ENCODE measurements around the gene APBB2.
"Not testable (repeated sequence)": the region's sequence is repeated elsewhere in the genome, so short reads cannot be mapped to it uniquely, and the experiment has no call there.

APBB2 gene

DNA sequence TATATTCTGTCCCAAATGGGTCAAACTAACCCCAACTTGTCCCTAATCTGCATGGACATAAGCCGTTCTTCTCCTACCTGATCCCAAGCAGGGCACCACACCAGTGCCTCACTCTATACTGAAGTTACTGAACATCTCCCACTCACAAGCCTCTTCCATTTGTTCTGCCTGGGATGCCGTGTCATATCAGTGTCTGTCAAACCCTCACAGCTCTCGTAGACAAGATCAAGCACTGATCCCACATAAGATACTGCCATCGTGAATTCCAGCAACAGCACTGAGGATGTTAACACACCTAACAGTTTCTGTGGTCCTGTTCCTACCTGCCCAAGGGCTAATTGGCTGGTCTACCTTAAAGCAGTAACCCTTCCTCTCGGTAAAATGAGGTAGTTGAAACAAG, 162.1 kb downstream of the APBB2 start:
- no peak for FAIRE-seq

- FAIRE-seq, result no peak
Observed at GRCh38 chr4:41050880-41051775, 163.2 kb downstream of the APBB2 start.

- no peak for FAIRE-seq
Observed at GRCh38 chr4:41050116-41050515, 164.2 kb downstream of the APBB2 start.

DNA sequence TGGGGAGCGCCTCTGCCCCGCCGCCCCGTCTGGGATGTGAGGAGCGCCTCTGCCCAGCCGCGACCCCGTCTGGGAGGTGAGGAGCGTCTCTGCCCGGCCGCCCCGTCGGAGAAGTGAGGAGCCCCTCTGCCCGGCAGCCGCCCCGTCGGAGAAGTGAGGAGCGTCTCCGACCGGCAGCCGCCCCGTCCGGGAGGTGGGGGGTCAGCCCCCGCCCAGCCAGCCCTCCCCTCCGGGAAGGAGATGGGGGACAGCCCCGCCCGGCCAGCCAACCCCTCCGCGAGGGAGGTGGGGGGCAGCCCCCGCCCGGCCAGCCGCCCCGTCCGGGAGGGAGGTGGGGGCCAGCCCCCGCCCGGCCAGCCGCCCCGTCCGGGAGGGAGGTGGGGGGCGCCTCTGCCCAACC, 165.2 kb downstream of the APBB2 start:
- not testable (repeated sequence) for FAIRE-seq

DNA sequence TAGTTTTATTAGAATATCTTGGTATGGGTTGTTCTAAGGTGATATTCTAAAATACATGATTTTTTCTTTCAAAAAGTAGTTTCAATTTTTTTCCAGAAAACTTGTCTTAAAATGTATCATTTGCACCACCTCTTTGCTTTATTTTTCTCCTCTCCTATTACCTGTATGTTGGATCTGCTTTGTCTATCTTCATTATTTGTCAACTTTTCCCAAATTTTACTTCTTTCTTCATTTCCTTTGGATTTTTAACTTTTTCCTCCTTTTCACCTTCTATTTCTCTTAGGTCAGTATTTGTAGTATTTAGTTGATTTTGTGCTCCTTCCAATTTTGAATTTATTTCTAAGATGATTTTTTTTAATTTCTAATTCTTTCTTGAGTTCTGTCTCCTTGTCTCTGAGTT, 169.6 kb downstream of the APBB2 start:
- FAIRE-seq, result no peak

GRCh38 chr4:41044165-41044564, 170.2 kb downstream of the APBB2 start:
- FAIRE-seq, result no peak

DNA sequence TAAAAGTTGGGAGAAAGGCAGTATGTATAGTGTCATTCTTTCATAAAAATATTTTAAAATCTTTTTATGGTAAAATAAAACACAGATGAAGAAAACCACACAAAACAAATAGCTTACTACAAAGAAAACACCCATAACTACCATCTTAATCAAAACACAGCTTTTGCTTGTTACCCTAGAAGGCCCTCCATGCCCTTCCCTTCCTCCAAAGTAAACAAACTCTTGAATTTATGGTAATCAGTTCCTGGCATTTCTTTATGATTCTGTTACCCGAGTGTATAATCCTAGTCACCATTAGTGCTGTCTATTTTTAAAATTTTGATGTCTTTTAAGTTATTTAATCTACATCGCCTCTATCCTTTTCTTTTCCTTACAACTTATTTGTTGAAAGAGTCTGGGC, 170.9 kb downstream of the APBB2 start:
- FAIRE-seq, result no peak

DNA sequence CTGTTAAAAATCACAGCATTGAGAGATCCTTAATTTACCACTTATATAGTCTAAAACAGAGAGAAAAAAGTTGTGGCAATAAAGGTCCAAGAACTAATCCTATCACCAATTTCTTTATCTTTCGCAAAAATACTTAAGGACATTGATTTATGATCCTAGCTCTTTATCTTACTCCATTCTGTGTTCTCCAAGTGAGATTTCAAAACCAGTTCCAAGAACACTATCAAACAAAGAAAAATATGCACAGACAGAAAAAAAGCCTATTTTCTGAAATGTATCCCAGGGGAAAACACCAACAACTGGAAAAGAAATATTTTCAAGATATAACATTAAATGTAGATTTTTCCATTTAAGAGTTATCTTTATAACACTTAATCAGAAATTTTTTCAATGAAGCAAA, 172.8 kb downstream of the APBB2 start:
- no peak for FAIRE-seq

GRCh38 chr4:41039317-41039716, 175.0 kb downstream of the APBB2 start:
- FAIRE-seq, result no peak

GRCh38 chr4:41038304-41038703, 176.0 kb downstream of the APBB2 start:
- FAIRE-seq, result no peak

DNA sequence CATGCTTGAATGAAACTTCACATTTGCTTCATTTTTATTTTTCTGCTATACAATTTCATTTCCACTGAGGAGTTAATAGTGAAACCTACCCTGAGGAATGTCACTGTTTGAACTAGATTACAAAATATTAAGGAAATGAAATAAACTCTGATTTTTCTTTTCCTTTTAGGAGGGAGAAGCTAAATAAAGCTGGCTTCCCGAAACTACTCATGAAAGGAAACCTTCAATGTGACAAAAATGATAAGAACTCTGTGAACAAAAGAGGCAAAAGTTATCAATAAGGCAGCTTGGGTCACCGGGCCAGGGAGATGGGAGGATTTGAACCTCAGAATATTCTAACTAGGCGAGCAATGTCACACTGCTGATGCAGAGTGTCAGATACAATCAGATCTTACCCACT, 185.2 kb downstream of the APBB2 start:
- no peak for FAIRE-seq

GRCh38 chr4:41028392-41029076, 185.8 kb downstream of the APBB2 start:
- FAIRE-seq, result no peak

GRCh38 chr4:41026971-41027370, 187.4 kb downstream of the APBB2 start:
- FAIRE-seq, result no peak

DNA sequence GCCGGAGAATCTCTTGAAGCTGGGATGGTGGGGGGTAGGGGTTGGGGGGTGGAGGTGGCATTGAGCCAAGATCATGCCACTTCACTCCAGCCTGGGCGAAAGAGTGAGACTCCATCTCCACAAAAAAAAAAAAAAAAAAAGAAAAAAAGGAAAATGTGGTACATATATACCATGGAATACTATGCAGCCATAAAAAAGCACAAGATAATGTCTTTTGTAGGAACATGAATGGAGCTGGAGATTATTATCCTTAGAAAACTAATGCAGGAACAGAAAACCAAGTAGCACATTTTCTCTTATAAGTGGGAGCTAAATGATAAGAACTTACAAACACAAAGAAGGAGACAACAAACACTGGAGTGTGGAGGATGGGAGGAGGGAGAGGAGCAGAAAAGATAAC, 188.5 kb downstream of the APBB2 start:
- FAIRE-seq, result no peak

DNA sequence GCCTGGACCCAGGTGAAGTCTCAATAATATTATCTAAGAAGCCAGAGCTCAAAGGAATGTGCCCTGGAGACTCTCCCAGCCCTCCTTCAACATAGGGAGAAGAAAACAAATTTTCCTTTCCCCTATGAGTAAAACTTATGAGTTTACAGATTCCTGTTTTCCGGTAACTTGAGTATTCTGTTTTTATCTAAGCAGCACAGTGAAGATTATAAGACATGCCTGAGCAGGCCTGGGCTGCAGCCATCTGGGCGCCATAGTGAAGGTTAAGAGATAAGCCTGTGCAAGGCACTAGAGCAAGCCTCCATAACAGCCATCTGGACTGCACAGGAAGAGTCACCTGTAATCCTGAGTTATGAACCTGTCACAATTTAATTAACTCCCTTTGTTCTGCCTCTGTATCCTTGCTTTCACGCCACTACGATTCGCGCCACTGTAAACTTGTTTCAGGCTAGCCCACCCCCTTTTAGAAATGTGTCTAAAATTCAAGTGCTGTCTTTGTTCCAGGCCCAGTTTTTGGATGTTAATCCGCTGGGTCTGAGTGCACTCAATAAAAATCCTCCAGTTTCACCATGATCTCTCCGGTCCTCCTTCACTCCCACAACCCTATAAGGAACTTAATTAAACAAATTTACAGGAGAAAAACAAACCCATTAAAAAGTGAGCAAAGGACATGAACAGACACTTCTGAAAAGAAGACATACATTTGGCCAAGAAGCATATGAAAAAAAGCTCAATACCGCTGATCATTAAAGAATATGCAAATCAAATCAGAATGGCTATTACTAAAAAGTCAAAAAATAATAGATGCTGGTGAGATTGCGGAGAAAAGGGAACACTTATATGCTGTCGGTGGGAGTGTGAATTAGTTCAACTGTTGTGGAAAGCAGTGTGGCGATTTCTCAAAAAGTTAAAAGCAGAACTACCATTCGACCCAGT, 189.5 kb downstream of the APBB2 start:
- no peak for FAIRE-seq

DNA sequence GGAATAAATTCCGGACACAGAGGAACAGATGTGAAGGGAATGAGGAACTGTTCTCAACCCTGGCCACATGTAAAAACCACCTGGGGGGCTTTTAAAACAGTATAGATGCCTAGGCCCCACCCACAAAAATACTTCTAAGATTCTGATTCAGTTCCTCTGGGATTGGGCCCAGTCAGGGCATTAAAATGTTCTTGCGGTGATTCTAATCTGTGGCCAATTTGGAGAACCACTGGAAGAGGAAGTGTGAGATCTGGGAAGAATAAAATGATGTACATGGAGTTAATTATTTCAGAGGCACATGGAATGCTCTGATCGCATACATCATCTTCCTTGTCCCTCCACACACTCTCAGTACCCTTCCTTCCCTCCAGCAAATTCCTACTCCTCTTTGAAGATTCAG, 192.2 kb downstream of the APBB2 start:
- no peak for FAIRE-seq

DNA sequence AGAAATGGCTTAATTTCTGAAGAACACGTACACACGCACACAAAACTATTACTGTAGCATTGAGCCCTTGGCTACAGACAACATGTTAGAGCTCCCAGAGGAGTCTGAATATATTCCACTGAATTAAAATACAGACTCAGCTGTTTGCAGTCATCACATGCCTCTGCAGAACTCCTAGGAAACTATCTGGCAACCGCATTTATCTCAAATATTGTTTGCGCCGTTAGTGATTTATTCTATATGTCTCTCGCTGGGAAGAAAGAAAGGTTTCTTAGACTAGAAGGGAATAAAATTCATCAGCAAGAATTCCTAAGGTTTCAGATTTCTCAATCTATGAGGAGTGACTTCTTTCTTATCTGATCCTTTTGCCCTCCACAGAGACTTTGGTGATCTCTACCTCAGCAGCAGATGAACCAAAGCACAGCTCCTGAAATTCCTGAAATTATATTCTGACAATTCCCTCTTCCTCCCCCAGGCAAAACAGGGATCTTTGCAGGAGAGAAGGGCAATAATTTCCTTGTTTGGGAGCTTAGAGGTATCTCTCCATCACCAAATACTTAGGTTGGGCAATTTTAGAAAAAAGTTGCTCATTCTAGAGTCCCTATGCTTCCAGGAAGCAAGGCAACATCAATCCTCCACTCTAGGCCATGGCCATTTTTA, 199.2 kb downstream of the APBB2 start:
- FAIRE-seq, result no peak

DNA sequence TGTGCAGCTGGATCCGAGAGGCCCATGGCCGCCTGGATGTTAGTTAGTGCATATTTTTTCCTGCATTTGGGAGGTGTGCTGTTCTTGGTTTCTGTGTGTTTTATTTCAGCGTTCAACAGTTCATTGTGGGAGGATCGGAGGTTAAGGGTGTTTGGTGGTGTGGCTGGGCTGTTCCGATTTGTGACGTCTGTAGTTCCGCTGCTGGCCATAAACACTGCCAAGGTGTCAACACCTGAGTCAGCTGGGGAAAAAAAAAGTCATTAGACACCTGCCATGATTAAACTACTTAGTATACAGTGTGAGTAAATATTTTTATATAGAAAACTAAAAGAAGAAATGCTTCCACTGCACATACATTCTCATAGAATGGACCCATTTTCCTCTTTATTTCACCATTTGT, 200.2 kb downstream of the APBB2 start:
- FAIRE-seq, result no peak

DNA sequence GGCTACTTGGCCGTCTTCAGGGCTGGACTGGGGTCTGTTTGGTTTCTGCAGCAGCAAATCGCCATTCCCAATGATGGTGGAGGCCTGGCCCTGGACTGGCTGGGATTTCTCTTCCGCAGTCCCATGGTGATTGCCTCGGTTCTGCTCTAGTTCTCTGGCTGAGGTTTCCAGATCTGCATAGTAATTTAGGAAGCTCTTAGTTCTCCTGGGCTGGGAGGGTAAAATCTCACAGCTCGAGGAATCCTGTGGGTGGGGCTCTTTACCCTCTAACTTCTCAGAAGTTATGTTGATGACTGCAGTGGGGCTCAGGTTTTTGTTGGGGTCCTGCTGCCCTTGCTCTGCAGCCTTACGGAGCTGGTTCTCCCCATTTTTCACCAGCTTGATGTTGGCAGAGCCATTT, 200.6 kb downstream of the APBB2 start:
- FAIRE-seq, result no peak

DNA sequence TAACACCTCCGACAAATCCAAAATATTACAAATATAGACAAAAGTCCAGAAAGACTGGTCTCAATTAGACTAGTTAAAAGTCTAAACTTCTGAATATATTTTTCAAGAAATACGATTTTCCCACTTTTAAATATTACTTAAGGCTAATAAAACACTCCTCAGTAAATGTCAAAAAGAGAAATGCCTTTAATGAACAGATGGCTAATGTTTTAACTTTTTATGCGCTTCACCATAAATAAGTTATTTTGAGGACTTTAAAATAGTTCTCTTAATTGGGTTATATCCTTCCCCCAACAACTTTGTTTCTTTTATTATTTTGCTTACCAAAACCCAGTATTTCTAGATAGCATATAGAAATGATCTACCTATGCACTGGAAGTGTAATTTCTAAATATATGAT, 201.4 kb downstream of the APBB2 start:
- FAIRE-seq, result no peak

- no peak for FAIRE-seq
Observed at GRCh38 chr4:41012293-41012692, 202.0 kb downstream of the APBB2 start.

DNA sequence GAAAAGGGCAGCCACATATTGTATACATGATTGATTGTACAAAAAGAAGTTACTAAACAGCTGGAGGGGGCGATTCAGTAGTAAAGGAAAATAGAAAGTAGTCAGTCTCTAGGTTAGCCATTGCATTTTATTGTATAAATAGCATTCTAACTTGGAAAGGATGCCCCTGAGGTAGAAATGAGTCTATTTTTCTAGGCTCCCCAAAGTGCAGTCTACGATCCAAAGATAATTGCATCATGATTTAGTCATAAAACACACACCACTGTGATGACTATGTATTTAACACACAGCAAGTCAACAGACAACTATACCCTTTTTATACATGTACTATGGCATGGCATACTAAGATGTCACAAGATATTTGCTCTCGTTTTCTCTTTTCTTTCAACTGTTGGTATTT, 204.9 kb downstream of the APBB2 start:
- no peak for FAIRE-seq

DNA sequence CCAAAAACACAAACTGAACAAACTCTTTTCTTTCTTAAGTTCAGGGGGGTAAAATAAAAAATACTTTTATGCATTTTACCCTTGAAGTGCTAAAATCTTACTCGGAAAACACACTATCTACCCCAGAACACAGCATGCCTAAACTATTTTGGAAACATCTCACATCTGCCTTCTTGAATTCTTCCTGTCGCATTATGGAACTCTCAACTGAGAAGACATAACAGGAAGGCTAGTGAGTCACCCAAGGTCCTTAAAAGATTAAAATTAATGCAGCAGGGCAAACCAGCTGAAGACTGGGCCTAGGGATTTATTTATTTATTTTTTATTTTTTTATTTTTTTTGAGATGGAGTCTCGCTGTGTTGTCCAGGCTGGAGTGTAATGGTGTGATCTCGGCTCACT, 208.2 kb downstream of the APBB2 start:
- no peak for FAIRE-seq

All from colon (tissue), 2 donors.